Panc1 (cell line): ENCODE results near the gene MYH11. TPM values are rescaled to one million over a fixed set of nuclear protein-coding genes. Genes with fewer than 3 reads are reported as not detected.

Experiments used
- ATAC-seq: fragments of 200-7000 bp; cut with Tn5 transposase; 2 replicates; pipeline ENCODE4 v1.9.1; 2020; ENCODE audit warnings: mild to moderate bottlenecking, moderate library complexity
- BruUV-seq: library from RNA; stranded (reverse); fragments of 400-500 nt; replicated peaks from 2 replicates; lab custom pipeline; 2021; lab: Mats Ljungman, UMichigan
- CTCF ChIA-PET: fragments of 300-600 bp; sonication (Branson Sonifier 250); formaldehyde crosslinking; loops from one replicate; lab custom pipeline; 2022; ENCODE audit warnings: antibody characterized with exemption; lab: Charles Lee
- POLR2A ChIA-PET: fragments of 300-600 bp; sonication (Branson Sonifier 250); formaldehyde crosslinking; loops from one replicate; lab custom pipeline; 2022; ENCODE audit warnings: antibody characterized with exemption; lab: Charles Lee
- DNase-seq: peaks from one replicate; pipeline ENCODE4 v3.0.0-alpha.2; 2010; ENCODE audit warnings: low read depth, low spot score
- H3K27ac ChIP-seq: 2 replicates; pipeline ENCODE4 v1.5.1; 2011; ENCODE audit warnings: mild to moderate bottlenecking, low read length, inconsistent platforms
- H3K27me3 ChIP-seq: fragments of 200-500 bp; sonication (Bioruptor generic); 2 replicates; pipeline ENCODE4 v1.6.0; 2014; ENCODE audit warnings: low read length, inconsistent platforms; ENCODE audit not compliant: control insufficient read depth, insufficient read depth
- H3K36me3 ChIP-seq: fragments of 200-500 bp; sonication (Bioruptor generic); 2 replicates; pipeline ENCODE4 v1.5.1; 2014; ENCODE audit warnings: inconsistent platforms, mild to moderate bottlenecking, low read length, moderate library complexity; ENCODE audit not compliant: control insufficient read depth, insufficient read depth
- H3K4me1 ChIP-seq: 2 replicates; pipeline ENCODE4 v1.5.1; 2011; ENCODE audit warnings: inconsistent platforms, mild to moderate bottlenecking, low read length, moderate library complexity; ENCODE audit not compliant: control insufficient read depth, insufficient read depth
- H3K4me3 ChIP-seq, 2 experiments: 2 replicates each; pipeline ENCODE4 v1.5.1; 2011 to 2012; ENCODE audit warnings: low read depth in 2 of 2, low read length in 2 of 2, mild to moderate bottlenecking in 2 of 2, inconsistent platforms in 1 of 2, moderate library complexity in 1 of 2
- H3K9me3 ChIP-seq: fragments of 200-500 bp; sonication (Bioruptor generic); 2 replicates; pipeline ENCODE4 v1.5.1; 2014; ENCODE audit warnings: low read depth, mild to moderate bottlenecking, inconsistent platforms, low read length, moderate library complexity; ENCODE audit not compliant: control insufficient read depth, insufficient read depth
- CTCF ChIP-seq: fragments of 450-650 bp; IDR thresholded peaks from 2 replicates; pipeline ENCODE4 v1.5.1; 2017; ENCODE audit warnings: mild to moderate bottlenecking
- POLR2AphosphoS5 ChIP-seq: IDR thresholded peaks from 2 replicates; pipeline ENCODE4 v1.6.1; 2012; ENCODE audit warnings: mild to moderate bottlenecking, low read depth, low read length, moderate library complexity
- REST ChIP-seq, 2 experiments: IDR thresholded peaks; 2 replicates each; pipeline ENCODE4 v1.6.1; 2011 to 2012; ENCODE audit warnings: low read depth in 2 of 2, control low read depth in 1 of 2, low read length in 1 of 2, mild to moderate bottlenecking in 1 of 2, moderate library complexity in 1 of 2; ENCODE audit not compliant: insufficient read depth in 1 of 2
- SIN3A ChIP-seq: IDR thresholded peaks from 2 replicates; pipeline ENCODE4 v1.6.1; 2012; ENCODE audit warnings: low read depth, mild to moderate bottlenecking, low read length, moderate library complexity, borderline replicate concordance; ENCODE audit not compliant: insufficient read depth
- TCF7L2 ChIP-seq: IDR thresholded peaks from 2 replicates; pipeline ENCODE4 v1.6.1; 2011; ENCODE audit warnings: mild to moderate bottlenecking, low read depth, low read length, inconsistent platforms
- in situ Hi-C: cut with HindIII; loops from 2 replicates; pipeline ENCODE4 v1.10.0; 2016; ENCODE audit warnings: low sequenced_read_pairs, low pct_unique_long_range_greater_than_20kb
- intact Hi-C: fragments of 100-400 bp; cut with micrococcal nuclease; formaldehyde crosslinking; loops from one replicate; pipeline ENCODE4 v1.10.0; 2022; ENCODE audit not compliant: unreplicated experiment
- total RNA-seq: library from RNA; stranded (reverse); gene quantifications from one replicate; pipeline ENCODE4 v1.2.1, GENCODE V29; 2021; ENCODE audit not compliant: unreplicated experiment

The MYH11 gene
- total RNA-seq, 1 experiment from 2014 or later, result 0.51 TPM

DNA sequence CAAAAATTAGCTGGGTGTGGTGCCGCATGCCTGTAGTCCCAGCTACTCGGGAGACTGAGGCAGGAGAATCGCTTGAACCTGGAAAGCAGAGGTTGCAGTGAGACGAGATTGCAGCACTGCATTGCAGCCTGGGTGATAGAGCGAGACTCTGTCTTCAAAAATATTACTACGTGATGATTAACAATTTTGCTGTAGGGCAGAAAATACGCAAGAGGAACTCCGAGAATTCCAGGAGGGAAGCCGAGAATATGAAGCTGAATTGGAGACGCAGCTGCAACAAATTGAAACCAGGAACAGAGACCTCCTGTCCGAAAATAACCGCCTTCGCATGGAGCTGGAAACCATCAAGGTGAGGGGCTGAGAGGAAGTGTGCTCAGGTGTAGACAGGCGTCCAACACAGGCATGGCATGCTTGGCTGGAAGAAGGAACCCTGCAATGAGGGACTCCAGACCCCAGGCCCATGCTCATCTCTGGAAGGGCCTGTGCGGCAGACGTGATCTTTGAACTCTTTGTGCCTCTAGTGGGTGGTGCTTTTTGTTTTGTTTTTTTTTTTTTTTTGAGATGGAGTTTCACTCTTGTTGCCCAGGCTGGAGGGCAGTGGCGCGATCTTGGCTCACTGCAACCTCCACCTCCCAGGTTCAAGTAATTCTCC, 189.6 kb downstream of the MYH11 start:
- POLR2A ChIA-PET, result no interaction called here
- in situ Hi-C loops, result no loop called here
- no peaks in the 10 kb centered on the region for H3K27me3 ChIP-seq
- H3K9me3 ChIP-seq, result no peaks in the 10 kb centered on the region
- DNase-seq (no peak), ATAC-seq (no peak)
- H3K4me1 ChIP-seq, result no peaks in the 10 kb centered on the region
- intact Hi-C loops, result no loop called here
- TF ChIP-seq REST (IDR thresholded peaks at IDR 0.05; ENCODE audit: insufficient read depth in 1 of 2, low read depth in 2 of 2, low read length in 1 of 2) (no peak), SIN3A (no peak)
- CTCF ChIA-PET, result interaction anchor here (0.6 kb wide), 1 partner anchor 90 kb away, joined by 7 read pairs; no protein-coding TSS in a partner anchor
- no peak overlapping the region for H3K27ac ChIP-seq
- no peak overlapping the region for H3K4me3 ChIP-seq
- H3K36me3 ChIP-seq, result no peaks in the 10 kb centered on the region
- no TSS peak for BruUV-seq

DNA sequence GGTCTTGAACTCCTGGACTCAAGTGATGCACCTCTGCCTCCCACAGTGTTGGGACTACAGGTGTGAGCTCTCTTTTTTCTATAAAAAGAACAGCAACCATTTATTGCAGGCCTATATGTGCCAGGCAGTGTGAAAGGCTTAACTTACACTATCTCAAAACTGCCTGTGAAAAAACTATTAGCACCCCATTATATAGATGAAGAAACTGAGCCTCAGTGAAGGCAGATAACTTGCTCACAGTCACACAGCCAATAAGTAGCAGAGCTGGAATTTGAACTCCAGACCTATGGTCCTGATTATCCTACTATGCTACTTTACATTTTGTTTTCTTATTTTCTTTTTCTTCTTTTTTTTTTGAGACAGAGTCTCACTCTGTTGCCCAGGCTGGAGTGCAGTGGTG, 191.7 kb downstream of the MYH11 start:
- ATAC-seq, result no peak
- in situ Hi-C loops (no loop called here), intact Hi-C loops (no loop called here)
- no peaks in the 10 kb centered on the region for H3K27me3 ChIP-seq
- TF ChIP-seq CTCF (no peak), SIN3A (no peak), POLR2AphosphoS5 (no peak), REST (IDR thresholded peaks at IDR 0.05; ENCODE audit: insufficient read depth in 1 of 2, low read depth in 2 of 2, low read length in 1 of 2) (no peak), TCF7L2 (no peak)
- CTCF ChIA-PET, result no interaction called here
- POLR2A ChIA-PET, result interaction anchor here (0.6 kb wide), 1 partner anchor 161 kb away, joined by 4 read pairs; no protein-coding TSS in a partner anchor
- H3K4me3 ChIP-seq, result no peak overlapping the region
- DNase-seq, result no peak
- no peak overlapping the region for H3K27ac ChIP-seq
- no peaks in the 10 kb centered on the region for H3K4me1 ChIP-seq
- TSS peak; percentile 49 for BruUV-seq
- H3K9me3 ChIP-seq, result no peaks in the 10 kb centered on the region
- no peaks in the 10 kb centered on the region for H3K36me3 ChIP-seq
